Thyroid gland (tissue), 4 donors: ENCODE results near the gene RCOR1. TPM values are rescaled to one million over a fixed set of nuclear protein-coding genes. Genes with fewer than 3 reads are reported as not detected.
A peak's percentile ranks its signal among the peaks of the same experiment; 100 is the strongest.
"Not testable (repeated sequence)": the region's sequence is repeated elsewhere in the genome, so short reads cannot be mapped to it uniquely, and the experiment has no call there.

Source experiments
- DNase-seq, 2 donors: peaks; one replicate each; pipeline ENCODE4 v3.0.0-alpha.2; 2019
- H3K27ac ChIP-seq, 3 donors: fragments of 200-600 bp; sonication (generic); 1 replicate in 2 of 3; 2 replicates in 1 of 3; pipeline ENCODE4 v1.5.1; 2016 to 2019; ENCODE audit warnings: mild to moderate bottlenecking in 1 of 3, moderate library complexity in 1 of 3
- H3K27me3 ChIP-seq: fragments of 200-600 bp; sonication (generic); one replicate; pipeline ENCODE4 v1.5.1; 2019
- H3K36me3 ChIP-seq, 2 donors: fragments of 200-600 bp; sonication (generic); one replicate each; pipeline ENCODE4 v1.5.1; 2016 to 2019
- H3K4me1 ChIP-seq, 2 donors: fragments of 200-600 bp; sonication (generic); one replicate each; pipeline ENCODE4 v1.5.1; 2017 to 2019
- H3K4me3 ChIP-seq, 3 donors: fragments of 200-600 bp; sonication (generic); replicated peaks in 1 of 3; 1 replicate in 2 of 3; 2 replicates in 1 of 3; pipeline ENCODE4 v1.5.1; 2016; ENCODE audit warnings: mild to moderate bottlenecking in 1 of 3
- H3K9me3 ChIP-seq: fragments of 200-600 bp; sonication (generic); one replicate; pipeline ENCODE4 v1.5.1; 2017
- POLR2A ChIP-seq, 2 donors: fragments of 450-650 bp; IDR thresholded peaks; one replicate each; pipeline ENCODE4 v1.6.1; 2017; ENCODE audit warnings: antibody characterized with exemption in 2 of 2, mild to moderate bottlenecking in 2 of 2, moderate library complexity in 1 of 2
- WGBS, 2 donors: methylation state at CpG; one replicate each; pipeline ENCODE4 v1.1.5; 2017; 5-methylcytosine and 5-hydroxymethylcytosine counted together
- intact Hi-C: fragments of 100-400 bp; cut with DNase I; formaldehyde crosslinking; loops from one replicate; pipeline ENCODE4 v1.15.1; 2023
- total RNA-seq, 4 donors: library from RNA; depleted of rRNA; stranded (reverse); fragments of >200 nt; gene quantifications; one replicate each; pipeline ENCODE4 v1.2.3, GENCODE V29; 2016
- TF ChIP-seq, protein P1 (sequence below), 6 experiments: fragments of 200-600 bp in 3 of 6; fragments of 450-650 bp in 3 of 6; sonication (generic) in 3 of 6; IDR thresholded peaks; one replicate each; pipeline ENCODE4 v1.5.1; 2016 to 2019; ENCODE audit warnings: antibody characterized with exemption in 6 of 6, mild to moderate bottlenecking in 2 of 6, inconsistent platforms in 1 of 6, moderate library complexity in 1 of 6

The RCOR1 gene
- total RNA-seq, 4 donors from 2014 or later = 9.4 to 14.2 (median 11.3) TPM

GRCh38 chr14:102565959-102566358 lies 26.5 kb upstream of the RCOR1 start:
- intact Hi-C loops = no loop called here

GRCh38 chr14:102568115-102568614 lies 24.3 kb upstream of the RCOR1 start:
- no peak overlapping the region for H3K27ac ChIP-seq
- DNase-seq = peak in 1 of 2 donors; percentile 14
- WGBS, 2 donors = 47 to 61% methylated on average over 7 of the region's 7 CpGs
- no peak overlapping the region for H3K4me3 ChIP-seq
- intact Hi-C loops = no loop called here
- H3K9me3 ChIP-seq = no peaks in the 10 kb centered on the region
- H3K36me3 ChIP-seq = no peaks in the 10 kb centered on the region
- peaks cover 0 to 6% of the 10 kb centered on the region in 2 donors for H3K4me1 ChIP-seq
- H3K27me3 ChIP-seq = no peaks in the 10 kb centered on the region
- TF ChIP-seq POLR2A (IDR thresholded peaks at IDR 0.05) = no peak
- TF ChIP-seq, protein P1, sequence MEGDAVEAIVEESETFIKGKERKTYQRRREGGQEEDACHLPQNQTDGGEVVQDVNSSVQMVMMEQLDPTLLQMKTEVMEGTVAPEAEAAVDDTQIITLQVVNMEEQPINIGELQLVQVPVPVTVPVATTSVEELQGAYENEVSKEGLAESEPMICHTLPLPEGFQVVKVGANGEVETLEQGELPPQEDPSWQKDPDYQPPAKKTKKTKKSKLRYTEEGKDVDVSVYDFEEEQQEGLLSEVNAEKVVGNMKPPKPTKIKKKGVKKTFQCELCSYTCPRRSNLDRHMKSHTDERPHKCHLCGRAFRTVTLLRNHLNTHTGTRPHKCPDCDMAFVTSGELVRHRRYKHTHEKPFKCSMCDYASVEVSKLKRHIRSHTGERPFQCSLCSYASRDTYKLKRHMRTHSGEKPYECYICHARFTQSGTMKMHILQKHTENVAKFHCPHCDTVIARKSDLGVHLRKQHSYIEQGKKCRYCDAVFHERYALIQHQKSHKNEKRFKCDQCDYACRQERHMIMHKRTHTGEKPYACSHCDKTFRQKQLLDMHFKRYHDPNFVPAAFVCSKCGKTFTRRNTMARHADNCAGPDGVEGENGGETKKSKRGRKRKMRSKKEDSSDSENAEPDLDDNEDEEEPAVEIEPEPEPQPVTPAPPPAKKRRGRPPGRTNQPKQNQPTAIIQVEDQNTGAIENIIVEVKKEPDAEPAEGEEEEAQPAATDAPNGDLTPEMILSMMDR (IDR thresholded peaks at IDR 0.05) = no peak

More at GRCh38 chr14:102565959-102566358, 26.5 kb upstream of the RCOR1 start:
- Histone ChIP-seq H3K36me3 (no peaks in the 10 kb centered on the region), H3K4me1 (peaks cover 0 to 6% of the 10 kb centered on the region in 2 donors), H3K4me3 (no peak overlapping the region), H3K27ac (no peak overlapping the region), H3K27me3 (no peaks in the 10 kb centered on the region), H3K9me3 (no peaks in the 10 kb centered on the region)
- TF ChIP-seq POLR2A (IDR thresholded peaks at IDR 0.05) = no peak
- TF ChIP-seq, protein P1 (IDR thresholded peaks at IDR 0.05) = no peak
- WGBS, 2 donors = 95 to 97% methylated on average over 7 of the region's 7 CpGs
- DNase-seq = no peak

GRCh38 chr14:102570334-102570995 lies 22.0 kb upstream of the RCOR1 start:
- no peaks in the 10 kb centered on the region for H3K9me3 ChIP-seq
- TF ChIP-seq, protein P1 (IDR thresholded peaks at IDR 0.05) = no peak
- no peak for TF ChIP-seq POLR2A (IDR thresholded peaks at IDR 0.05)
- 90 to 94% methylated on average over 9 of the region's 9 CpGs for WGBS, 2 donors
- H3K4me1 ChIP-seq = peaks cover 0 to 6% of the 10 kb centered on the region in 2 donors
- no peaks in the 10 kb centered on the region for H3K27me3 ChIP-seq
- H3K4me3 ChIP-seq = no peak overlapping the region
- H3K27ac ChIP-seq = no peak overlapping the region
- no peak for DNase-seq
- intact Hi-C loops = no loop called here
- no peaks in the 10 kb centered on the region for H3K36me3 ChIP-seq

DNA sequence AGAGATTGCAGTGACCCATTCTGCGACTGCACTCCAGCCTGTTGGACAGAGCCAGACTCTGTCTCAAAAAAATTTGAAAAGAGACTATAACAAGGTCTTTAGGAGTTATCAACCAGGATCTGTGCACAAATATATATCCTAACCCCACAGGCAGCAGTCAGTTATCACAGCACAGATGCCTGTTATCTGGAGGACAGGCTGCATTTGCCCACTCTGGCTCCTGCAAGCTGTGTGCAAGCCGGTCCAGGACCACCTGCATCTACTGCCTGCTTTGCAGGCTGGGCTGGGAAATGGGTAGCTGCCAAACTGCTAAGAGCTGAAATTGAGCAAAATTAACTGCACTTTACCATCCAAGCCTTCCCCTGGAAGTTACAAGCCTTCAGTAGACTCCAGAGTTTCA lies 21.4 kb upstream of the RCOR1 start:
- H3K27me3 ChIP-seq = no peaks in the 10 kb centered on the region
- H3K36me3 ChIP-seq = no peaks in the 10 kb centered on the region
- H3K4me1 ChIP-seq = peaks cover 0 to 6% of the 10 kb centered on the region in 2 donors
- no peak for DNase-seq
- H3K4me3 ChIP-seq = no peak overlapping the region
- no peak overlapping the region for H3K27ac ChIP-seq
- WGBS, 2 donors = 80 to 95% methylated on average over 2 of the region's 2 CpGs
- TF ChIP-seq, protein P1 (IDR thresholded peaks at IDR 0.05) = no peak
- TF ChIP-seq POLR2A (IDR thresholded peaks at IDR 0.05) = no peak
- intact Hi-C loops = no loop called here
- H3K9me3 ChIP-seq = no peaks in the 10 kb centered on the region

DNA sequence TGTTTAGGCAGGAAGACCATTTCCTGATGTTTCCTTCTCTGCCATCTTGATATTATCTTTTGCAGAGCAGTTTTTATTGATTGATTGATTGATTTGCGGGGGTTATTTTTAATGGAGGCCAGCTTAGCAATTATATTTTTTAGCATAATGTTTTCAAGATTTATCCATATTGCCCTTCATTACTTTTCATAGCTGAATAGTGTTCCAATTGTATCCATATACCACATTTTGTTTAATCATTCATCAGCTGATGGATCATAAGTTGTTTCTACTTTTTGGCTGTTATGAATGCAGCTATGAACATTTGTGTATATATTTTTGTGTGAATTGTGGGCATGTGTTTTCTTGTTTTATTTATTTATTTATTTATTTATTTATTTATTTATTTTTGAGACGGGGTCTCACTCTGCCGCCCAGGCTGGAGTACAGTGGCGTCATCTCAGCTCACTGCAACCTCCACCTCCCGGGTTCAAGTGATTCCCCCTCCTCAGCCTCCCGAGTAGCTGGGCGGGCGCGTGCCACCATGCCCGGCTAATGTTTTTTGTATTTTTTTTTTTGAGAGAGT lies 20.9 kb upstream of the RCOR1 start:
- no peak overlapping the region for H3K4me3 ChIP-seq
- intact Hi-C loops = no loop called here
- no peaks in the 10 kb centered on the region for H3K27me3 ChIP-seq
- DNase-seq = no peak
- H3K36me3 ChIP-seq = no peaks in the 10 kb centered on the region
- peaks cover 0 to 6% of the 10 kb centered on the region in 2 donors for H3K4me1 ChIP-seq
- H3K9me3 ChIP-seq = no peaks in the 10 kb centered on the region
- WGBS, 2 donors = 95% methylated on average over 10 of the region's 10 CpGs
- TF ChIP-seq, protein P1 (IDR thresholded peaks at IDR 0.05) = no peak
- no peak for TF ChIP-seq POLR2A (IDR thresholded peaks at IDR 0.05)
- H3K27ac ChIP-seq = no peak overlapping the region

- H3K36me3 ChIP-seq, H3K27ac ChIP-seq, DNase-seq, intact Hi-C loops, H3K4me3 ChIP-seq, H3K4me1 ChIP-seq, H3K27me3 ChIP-seq, H3K9me3 ChIP-seq: not testable (repeated sequence)
- 79 to 81% methylated on average over 8 of the region's 8 CpGs for WGBS, 2 donors
These were observed 19.3 kb upstream of the RCOR1 start for GRCh38 chr14:102573161-102573560.
